K562 (cell line): ENCODE results near the gene PDCD6IP.

ENCODE experiments used
- BCOR ChIP-seq: fragments of 450-650 bp; IDR thresholded peaks from 2 replicates; pipeline ENCODE4 v1.6.1; 2016
- CBX3 ChIP-seq, 2 experiments: IDR thresholded peaks; 1 replicate in 1 of 2; 2 replicates in 1 of 2; pipeline ENCODE4 v1.6.1; 2012; ENCODE audit warnings: inconsistent platforms in 2 of 2, low read length in 2 of 2, borderline replicate concordance in 1 of 2, control low read depth in 1 of 2
- CEBPG ChIP-seq, 3 experiments: fragments of 200-800 bp in 1 of 3; sonication (Bioruptor generic) in 1 of 3; sonication (generic) in 1 of 3; formaldehyde crosslinking in 1 of 3; IDR thresholded peaks in 2 of 3; conservative IDR thresholded peaks in 1 of 3; 2 replicates each; pipeline versions ENCODE4 v1.6.1 to v1.8.0; 2016 to 2022; ENCODE audit warnings: missing compliant biosample characterization in 2 of 3, missing genetic modification characterization in 2 of 3, mild to moderate bottlenecking in 1 of 3, missing genetic modification reagents in 1 of 3
- EHMT2 ChIP-seq: fragments of 450-650 bp; IDR thresholded peaks from 2 replicates; pipeline ENCODE4 v1.6.1; 2018; ENCODE audit warnings: antibody characterized with exemption
- EZH2 ChIP-seq: IDR thresholded peaks from 2 replicates; pipeline ENCODE4 v1.6.1; 2012; ENCODE audit warnings: low read depth, mild to moderate bottlenecking, inconsistent platforms, low read length, borderline replicate concordance
- FOXP1 ChIP-seq: sonication (generic); formaldehyde crosslinking; IDR thresholded peaks from 2 replicates; pipeline ENCODE4 v1.8.0; 2022; ENCODE audit warnings: mild to moderate bottlenecking, missing genetic modification reagents
- FOXP4 ChIP-seq: sonication (generic); formaldehyde crosslinking; IDR thresholded peaks from 2 replicates; pipeline ENCODE4 v1.8.0; 2022; ENCODE audit warnings: mild to moderate bottlenecking, missing genetic modification reagents, borderline replicate concordance
- MBD2 ChIP-seq: sonication (generic); IDR thresholded peaks from 2 replicates; pipeline ENCODE4 v1.6.1; 2016; ENCODE audit warnings: low read depth, borderline replicate concordance
- PHF20 ChIP-seq: fragments of 450-650 bp; IDR thresholded peaks from 2 replicates; pipeline ENCODE4 v1.6.1; 2018; ENCODE audit not compliant: partially characterized antibody
- PRMT5 ChIP-seq: sonication (generic); formaldehyde crosslinking; IDR thresholded peaks from 2 replicates; pipeline ENCODE4 v1.5.0; 2020; ENCODE audit warnings: missing genetic modification reagents
- SIRT6 ChIP-seq: IDR thresholded peaks from one replicate; pipeline ENCODE4 v1.6.1; 2012; ENCODE audit warnings: low read depth, mild to moderate bottlenecking, control low read depth, inconsistent platforms, low read length, moderate library complexity
- SRF ChIP-seq, 2 experiments: fragments of 250-450, 450-650 bp in 1 of 2; sonication (Bioruptor Pico) in 1 of 2; sonication (generic) in 1 of 2; formaldehyde crosslinking; IDR thresholded peaks; 2 replicates each; pipeline versions ENCODE4 v1.5.0 to v1.5.1; 2020 to 2022; ENCODE audit warnings: mild to moderate bottlenecking in 1 of 2, missing genetic modification reagents in 1 of 2
- ZNF23 ChIP-seq: fragments of 250-450 bp; sonication (Bioruptor Pico); IDR thresholded peaks from 2 replicates; pipeline ENCODE4 v1.4.0; 2020; ENCODE audit warnings: mild to moderate bottlenecking

- TF ChIP-seq EZH2: no peak
- no peak for TF ChIP-seq PHF20
- TF ChIP-seq SIRT6: no peak
- no peak for TF ChIP-seq FOXP4 (CRISPR knock-in tag)
- no peak for TF ChIP-seq EHMT2
- no peak for TF ChIP-seq SRF (CRISPR knock-in tag; IDR thresholded peaks at IDR 0.05)
- TF ChIP-seq CEBPG (CRISPR knock-in tag; IDR thresholded peaks at IDR 0.05): no peak
- peak in 1 of 2 experiments; percentile 77; a peak in 2 of 4 replicates for TF ChIP-seq CEBPG (tag; conservative IDR thresholded peaks at IDR 0.05 in 1 of 2, IDR thresholded peaks at IDR 0.05 in 1 of 2)
- TF ChIP-seq CBX3 (IDR thresholded peaks at IDR 0.05; ENCODE audit: borderline replicate concordance in 1 of 2, low read length in 2 of 2): no peak
- no peak for TF ChIP-seq BCOR
- TF ChIP-seq MBD2: no peak
- no peak for TF ChIP-seq FOXP1
- TF ChIP-seq ZNF23 (CRISPR knock-in tag): no peak
- no peak for TF ChIP-seq PRMT5 (CRISPR knock-in tag)
Observed at GRCh38 chr3:33831053-33831452, 32.6 kb downstream of the PDCD6IP start.
